C4-2B (cell line): ENCODE data around the gene CAMTA1.
A peak's percentile ranks its signal among the peaks of the same experiment; 100 is the strongest.

Experiments
- H3K27ac ChIP-seq: fragments of 450-650 bp; 2 replicates; pipeline ENCODE4 v1.5.1; 2017
- CTCF ChIP-seq: fragments of 450-650 bp; conservative IDR thresholded peaks from 2 replicates; pipeline ENCODE4 v1.5.1; 2017; ENCODE audit warnings: mild to moderate bottlenecking
- ZFX ChIP-seq: fragments of 450-650 bp; IDR thresholded peaks from 2 replicates; pipeline ENCODE4 v1.6.1; 2017

Gene CAMTA1

GRCh38 chr1:7331926-7332535, 546.8 kb downstream of the CAMTA1 start:
- no peak overlapping the region; the same call in 1 of the 2 replicates for H3K27ac ChIP-seq
- no peak for TF ChIP-seq ZFX
- TF ChIP-seq CTCF = no peak

GRCh38 chr1:7333094-7333493, 547.8 kb downstream of the CAMTA1 start:
- TF ChIP-seq ZFX (no peak), CTCF (no peak)
- H3K27ac ChIP-seq = peak overlapping the region; percentile 13; the same call in 1 of the 2 replicates

- no peak for TF ChIP-seq CTCF
- no peak for TF ChIP-seq ZFX
- no peak overlapping the region for H3K27ac ChIP-seq
Measured at GRCh38 chr1:7333620-7334019, 548.4 kb downstream of the CAMTA1 start.

- no peak for TF ChIP-seq ZFX
- no peak overlapping the region for H3K27ac ChIP-seq
Measured at GRCh38 chr1:7334475-7335035, 549.3 kb downstream of the CAMTA1 start.

DNA sequence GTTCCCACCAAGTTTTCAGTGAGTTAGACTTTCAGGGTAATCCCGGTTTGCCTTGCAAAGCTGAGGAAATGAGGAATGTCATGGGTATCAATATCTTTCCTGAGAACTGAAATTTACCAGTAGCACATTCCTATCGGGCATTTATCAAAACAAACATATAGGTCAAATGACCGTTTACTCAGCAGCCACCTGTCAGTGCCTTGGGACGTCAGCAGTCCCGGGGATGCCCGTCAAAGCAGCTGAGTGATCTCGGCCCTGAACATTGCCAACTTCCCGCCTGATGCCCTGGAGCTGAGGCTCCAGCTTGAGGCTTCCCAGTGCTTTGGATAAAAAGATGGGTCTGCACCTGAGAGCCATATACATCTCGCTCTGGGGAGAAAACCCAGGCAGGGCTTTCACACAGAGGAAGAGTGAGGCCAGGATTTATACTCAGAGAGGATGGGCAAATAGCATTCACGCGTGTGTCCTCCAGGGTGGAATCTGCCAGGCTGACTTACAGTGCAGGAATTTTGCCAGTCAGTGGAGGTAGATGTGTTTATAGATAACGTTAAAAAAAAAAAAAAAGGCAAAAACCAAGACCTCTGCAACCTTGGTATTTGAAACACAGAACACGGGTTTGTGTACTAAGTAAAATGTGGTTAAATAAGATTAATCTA, 550.1 kb downstream of the CAMTA1 start:
- H3K27ac ChIP-seq = no peak overlapping the region
- TF ChIP-seq ZFX (no peak), CTCF (no peak)

- TF ChIP-seq ZFX (no peak), CTCF (no peak)
- H3K27ac ChIP-seq = no peak overlapping the region
Measured at GRCh38 chr1:7338439-7338838, 553.2 kb downstream of the CAMTA1 start.

DNA sequence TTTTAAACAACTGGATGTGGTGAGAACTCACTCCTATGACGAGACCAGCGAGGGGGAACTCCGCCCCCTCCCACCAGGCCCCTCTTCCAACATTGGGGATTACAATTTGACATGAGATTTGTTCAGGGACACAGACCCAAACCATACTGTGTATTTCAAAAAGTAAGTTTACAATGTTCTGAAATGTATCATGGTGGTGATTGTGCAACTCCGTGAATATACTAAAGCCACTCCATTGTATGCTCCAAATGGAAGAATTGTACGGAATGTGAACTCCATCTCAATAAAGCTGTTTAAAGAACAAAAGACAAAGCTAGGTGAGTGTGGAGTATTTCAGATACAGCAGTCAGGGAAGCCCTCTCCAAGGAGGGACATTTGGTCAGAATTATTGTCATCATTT, 553.8 kb downstream of the CAMTA1 start:
- no peak overlapping the region; the same call in 1 of the 2 replicates for H3K27ac ChIP-seq
- TF ChIP-seq ZFX (no peak), CTCF (no peak)
